Measurements from ENCODE around the gene ITGA8. TPM values are rescaled to one million over a fixed set of nuclear protein-coding genes. Genes with fewer than 3 reads are reported as not detected.
"Not testable (repeated sequence)": the region's sequence is repeated elsewhere in the genome, so short reads cannot be mapped to it uniquely, and the experiment has no call there.

ITGA8 gene
- total RNA-seq, 1 donor from 2014 or later, result 15.5 TPM

GRCh38 chr10:15541376-15541775 is 178.3 kb downstream of the ITGA8 start:
- Histone ChIP-seq H3K27me3 (no peaks in the 10 kb centered on the region), H3K9me3 (no peaks in the 10 kb centered on the region), H3K36me3 (no peaks in the 10 kb centered on the region), H3K27ac (no peak overlapping the region), H3K4me1 (no peaks in the 10 kb centered on the region), H3K4me3 (no peak overlapping the region)
- no peak for DNase-seq (ENCODE audit: extremely low spot score in 2 of 2)
- TF ChIP-seq CTCF (IDR thresholded peaks at IDR 0.05) (no peak), POLR2A (IDR thresholded peaks at IDR 0.05) (no peak), POLR2AphosphoS5 (IDR thresholded peaks at IDR 0.05; ENCODE audit: insufficient read depth in 1 of 2, low read depth in 1 of 2) (no peak)
- intact Hi-C loops (cut with DNase I), result no loop called here

- Histone ChIP-seq H3K27ac (no peak overlapping the region), H3K27me3 (no peaks in the 10 kb centered on the region), H3K4me3 (no peak overlapping the region), H3K36me3 (no peaks in the 10 kb centered on the region), H3K4me1 (no peaks in the 10 kb centered on the region), H3K9me3 (no peaks in the 10 kb centered on the region)
- DNase-seq (ENCODE audit: extremely low spot score in 2 of 2), result no peak
- no peak for TF ChIP-seq POLR2A (IDR thresholded peaks at IDR 0.05)
- intact Hi-C loops (cut with DNase I), result no loop called here
Observed at GRCh38 chr10:15540727-15541126, 179.0 kb downstream of the ITGA8 start.

GRCh38 chr10:15539262-15539661 is 180.5 kb downstream of the ITGA8 start:
- TF ChIP-seq CTCF (IDR thresholded peaks at IDR 0.05) (no peak), POLR2AphosphoS5 (IDR thresholded peaks at IDR 0.05; ENCODE audit: insufficient read depth in 1 of 2, low read depth in 1 of 2) (no peak), POLR2A (IDR thresholded peaks at IDR 0.05) (no peak)

GRCh38 chr10:15534928-15535538 is 184.7 kb downstream of the ITGA8 start:
- intact Hi-C loops (cut with DNase I); DNase-seq (ENCODE audit: extremely low spot score in 2 of 2); H3K9me3 ChIP-seq; H3K4me3 ChIP-seq; H3K36me3 ChIP-seq; H3K27ac ChIP-seq; H3K27me3 ChIP-seq; H3K4me1 ChIP-seq: not testable (repeated sequence)

More at GRCh38 chr10:15539262-15539661, 180.5 kb downstream of the ITGA8 start:
- Histone ChIP-seq H3K27me3 (no peaks in the 10 kb centered on the region), H3K4me3 (no peak overlapping the region), H3K27ac (no peak overlapping the region), H3K4me1 (no peaks in the 10 kb centered on the region), H3K9me3 (no peaks in the 10 kb centered on the region), H3K36me3 (no peaks in the 10 kb centered on the region)
- intact Hi-C loops (cut with DNase I), result no loop called here
- no peak for DNase-seq (ENCODE audit: extremely low spot score in 2 of 2)

- Histone ChIP-seq H3K27me3 (no peaks in the 10 kb centered on the region), H3K4me1 (no peaks in the 10 kb centered on the region), H3K27ac (peak overlapping the region; percentile 24), H3K9me3 (no peaks in the 10 kb centered on the region), H3K4me3 (no peak overlapping the region), H3K36me3 (no peaks in the 10 kb centered on the region)
- TF ChIP-seq CTCF (IDR thresholded peaks at IDR 0.05) (no peak), POLR2AphosphoS5 (IDR thresholded peaks at IDR 0.05; ENCODE audit: insufficient read depth in 1 of 2, low read depth in 1 of 2) (no peak), POLR2A (IDR thresholded peaks at IDR 0.05) (no peak)
- intact Hi-C loops (cut with DNase I), result no loop called here
- no peak for DNase-seq (ENCODE audit: extremely low spot score in 2 of 2)
Observed at GRCh38 chr10:15531927-15532722, 187.6 kb downstream of the ITGA8 start.

GRCh38 chr10:15528859-15529239 is 190.9 kb downstream of the ITGA8 start:
- no peaks in the 10 kb centered on the region for H3K9me3 ChIP-seq
- no peak for DNase-seq (ENCODE audit: extremely low spot score in 2 of 2)

More at GRCh38 chr10:15528859-15529239, 190.9 kb downstream of the ITGA8 start:
- no peaks in the 10 kb centered on the region for H3K27me3 ChIP-seq
- H3K4me1 ChIP-seq, result no peaks in the 10 kb centered on the region
- no peak overlapping the region for H3K27ac ChIP-seq
- intact Hi-C loops (cut with DNase I), result no loop called here
- H3K36me3 ChIP-seq, result no peaks in the 10 kb centered on the region
- TF ChIP-seq CTCF (IDR thresholded peaks at IDR 0.05) (no peak), POLR2A (IDR thresholded peaks at IDR 0.05) (no peak), POLR2AphosphoS5 (IDR thresholded peaks at IDR 0.05; ENCODE audit: insufficient read depth in 1 of 2, low read depth in 1 of 2) (no peak)
- no peak overlapping the region for H3K4me3 ChIP-seq
